ENCODE measurements around the gene PTBP3.

Gene PTBP3

DNA sequence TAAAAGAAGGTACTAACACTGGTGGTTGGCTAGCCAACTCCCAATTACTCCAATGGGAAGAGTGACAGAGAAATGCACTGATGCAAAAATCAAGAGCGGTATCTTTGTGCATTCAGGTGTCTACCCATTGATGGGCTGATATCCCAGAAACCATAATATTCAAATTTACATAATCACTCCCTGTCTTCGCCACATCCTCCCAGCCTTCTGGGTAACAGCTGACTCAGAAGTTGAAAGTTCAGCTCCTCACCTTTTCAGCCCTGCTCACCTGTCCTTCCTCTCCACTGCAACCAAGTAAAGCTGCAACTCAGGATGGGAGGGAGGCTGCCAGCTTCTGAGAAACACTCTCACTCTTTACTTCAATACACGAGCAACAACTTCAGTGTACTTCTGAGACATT is 165.2 kb downstream of the PTBP3 start:
- DNase-seq (ENCODE audit: low spot score), result no peak
